ENCODE results near the gene KCNMA1. TPM values are rescaled to one million over a fixed set of nuclear protein-coding genes. Genes with fewer than 3 reads are reported as not detected.

The KCNMA1 gene
- total and polyA plus RNA-seq, 2 donors from 2014 or later: 4.2 to 8.9 TPM

DNA sequence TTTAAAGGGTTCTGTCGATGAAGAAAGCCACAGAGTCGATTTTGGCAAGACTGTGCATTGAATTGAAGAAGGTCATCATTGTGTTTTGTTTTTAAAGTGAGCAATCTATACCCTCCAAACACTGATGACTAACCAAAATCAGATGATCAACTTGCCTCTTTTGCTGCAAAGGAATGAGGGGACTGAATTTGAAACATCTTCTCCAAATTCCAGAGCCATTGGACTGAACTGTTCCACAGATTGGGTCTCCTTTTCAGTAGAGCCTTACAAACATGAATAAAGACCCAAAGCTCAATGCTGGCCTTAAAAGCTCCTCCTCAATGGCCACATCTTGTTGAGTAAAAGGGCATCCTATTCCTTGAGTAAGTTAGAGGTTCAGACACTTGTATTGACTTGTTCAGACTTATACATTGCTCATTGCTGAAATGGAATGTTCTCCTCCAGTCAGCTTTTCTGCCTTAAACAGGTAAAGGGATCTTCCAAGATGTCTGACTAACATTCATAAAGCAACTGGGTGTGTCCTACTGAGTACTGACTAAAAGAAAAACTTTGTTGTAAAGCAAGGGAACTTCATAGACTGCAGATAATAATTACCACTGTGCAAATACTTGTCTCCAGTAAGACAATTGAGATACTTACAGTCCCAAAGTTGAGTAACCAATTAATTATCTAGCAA, 630.6 kb downstream of the KCNMA1 start:
- no peak for FAIRE-seq
- Histone ChIP-seq H3K4me3 (ENCODE audit: low read length in 3 of 3) (no peak overlapping the region), H3K27me3 (ENCODE audit: control insufficient read depth, insufficient read depth, low read length) (no peaks in the 10 kb centered on the region), H3K36me3 (ENCODE audit: control insufficient read depth in 2 of 3, insufficient read depth in 3 of 3, low read length in 3 of 3) (no peaks in the 10 kb centered on the region), H3K4me1 (ENCODE audit: control insufficient read depth in 2 of 3, insufficient read depth in 2 of 3, low read depth in 1 of 3, low read length in 3 of 3) (peaks cover 0 to 2% (median 0%) of the 10 kb centered on the region in 3 donors), H3K27ac (ENCODE audit: low read depth in 2 of 2, low read length in 2 of 2) (no peak overlapping the region), H3K9me3 (ENCODE audit: control insufficient read depth in 2 of 3, insufficient read depth in 1 of 3, low read length in 3 of 3) (no peaks in the 10 kb centered on the region), H3K9ac (ENCODE audit: low read length in 3 of 3) (no peak overlapping the region)
- no peak for DNase-seq
- intact Hi-C loops (cut with DNase I): no loop called here
- TF ChIP-seq, protein P1, sequence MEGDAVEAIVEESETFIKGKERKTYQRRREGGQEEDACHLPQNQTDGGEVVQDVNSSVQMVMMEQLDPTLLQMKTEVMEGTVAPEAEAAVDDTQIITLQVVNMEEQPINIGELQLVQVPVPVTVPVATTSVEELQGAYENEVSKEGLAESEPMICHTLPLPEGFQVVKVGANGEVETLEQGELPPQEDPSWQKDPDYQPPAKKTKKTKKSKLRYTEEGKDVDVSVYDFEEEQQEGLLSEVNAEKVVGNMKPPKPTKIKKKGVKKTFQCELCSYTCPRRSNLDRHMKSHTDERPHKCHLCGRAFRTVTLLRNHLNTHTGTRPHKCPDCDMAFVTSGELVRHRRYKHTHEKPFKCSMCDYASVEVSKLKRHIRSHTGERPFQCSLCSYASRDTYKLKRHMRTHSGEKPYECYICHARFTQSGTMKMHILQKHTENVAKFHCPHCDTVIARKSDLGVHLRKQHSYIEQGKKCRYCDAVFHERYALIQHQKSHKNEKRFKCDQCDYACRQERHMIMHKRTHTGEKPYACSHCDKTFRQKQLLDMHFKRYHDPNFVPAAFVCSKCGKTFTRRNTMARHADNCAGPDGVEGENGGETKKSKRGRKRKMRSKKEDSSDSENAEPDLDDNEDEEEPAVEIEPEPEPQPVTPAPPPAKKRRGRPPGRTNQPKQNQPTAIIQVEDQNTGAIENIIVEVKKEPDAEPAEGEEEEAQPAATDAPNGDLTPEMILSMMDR (IDR thresholded peaks at IDR 0.05; ENCODE audit: borderline replicate concordance, extremely low read depth, insufficient read depth): no peak

DNA sequence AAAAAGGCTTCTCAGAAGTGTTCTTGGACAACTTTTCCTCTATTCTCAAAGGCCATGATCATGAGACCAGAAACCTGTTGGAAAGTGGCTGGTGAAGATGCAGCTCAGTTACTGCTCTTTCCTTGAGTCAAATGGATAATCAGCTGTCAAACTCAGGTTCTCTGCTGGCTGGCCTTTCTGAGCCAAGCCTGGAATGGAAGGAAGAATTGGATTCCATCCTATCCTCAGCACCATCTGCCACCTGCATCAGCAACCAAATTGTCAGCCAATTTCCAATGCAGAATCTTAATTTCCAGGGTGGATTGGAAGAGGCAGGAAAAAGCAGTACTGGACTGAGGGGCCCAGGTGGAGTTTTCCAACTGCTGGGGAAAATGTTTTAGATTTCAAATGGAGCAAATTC, 631.7 kb downstream of the KCNMA1 start:
- TF ChIP-seq, protein P1 (IDR thresholded peaks at IDR 0.05; ENCODE audit: borderline replicate concordance, extremely low read depth, insufficient read depth): no peak
- Histone ChIP-seq H3K4me1 (ENCODE audit: control insufficient read depth in 2 of 3, insufficient read depth in 2 of 3, low read depth in 1 of 3, low read length in 3 of 3) (peaks cover 0 to 2% (median 0%) of the 10 kb centered on the region in 3 donors), H3K27ac (ENCODE audit: low read depth in 2 of 2, low read length in 2 of 2) (no peak overlapping the region), H3K27me3 (ENCODE audit: control insufficient read depth, insufficient read depth, low read length) (no peaks in the 10 kb centered on the region), H3K4me3 (ENCODE audit: low read length in 3 of 3) (no peak overlapping the region), H3K9me3 (ENCODE audit: control insufficient read depth in 2 of 3, insufficient read depth in 1 of 3, low read length in 3 of 3) (no peaks in the 10 kb centered on the region), H3K36me3 (ENCODE audit: control insufficient read depth in 2 of 3, insufficient read depth in 3 of 3, low read length in 3 of 3) (no peaks in the 10 kb centered on the region), H3K9ac (ENCODE audit: low read length in 3 of 3) (no peak overlapping the region)
- intact Hi-C loops (cut with DNase I): no loop called here
- no peak for FAIRE-seq
- no peak for DNase-seq

DNA sequence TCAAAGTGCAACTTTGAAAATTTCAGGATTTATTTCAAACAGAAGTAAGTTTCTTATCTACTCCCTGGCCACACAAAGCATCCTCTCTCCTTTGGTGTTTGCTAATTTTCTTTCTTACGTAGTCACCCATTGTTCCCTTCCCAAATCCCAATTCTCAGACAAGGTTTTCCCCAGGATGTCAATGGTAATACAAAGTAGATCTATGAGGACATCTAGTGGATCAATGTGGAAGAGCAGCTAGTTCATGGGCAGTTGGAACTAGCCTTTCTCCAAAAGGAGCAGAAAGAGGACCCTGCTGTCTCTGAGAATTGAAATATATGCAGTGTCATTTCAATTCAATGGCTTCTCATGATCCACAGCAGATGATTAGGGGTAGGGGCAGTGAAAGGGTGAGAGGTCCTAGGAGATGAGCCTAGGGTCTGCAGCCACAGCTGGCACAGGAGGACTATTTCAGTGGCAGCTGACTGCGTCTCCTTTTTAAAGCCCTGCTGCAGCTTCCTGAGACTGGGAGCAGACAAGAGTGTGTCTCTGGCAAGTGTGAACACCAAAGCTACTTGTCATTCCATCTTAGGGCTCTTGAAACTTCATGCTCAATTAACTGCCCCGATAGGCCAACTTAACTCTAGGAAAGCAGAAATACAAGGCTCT, 632.6 kb downstream of the KCNMA1 start:
- no peak overlapping the region for H3K4me3 ChIP-seq (ENCODE audit: low read length in 3 of 3)
- peak in 2 of 5 donors; percentile 86 to 88 for DNase-seq
- no peaks in the 10 kb centered on the region for H3K9me3 ChIP-seq (ENCODE audit: control insufficient read depth in 2 of 3, insufficient read depth in 1 of 3, low read length in 3 of 3)
- intact Hi-C loops (cut with DNase I): no loop called here
- H3K27me3 ChIP-seq (ENCODE audit: control insufficient read depth, insufficient read depth, low read length): no peaks in the 10 kb centered on the region
- no peaks in the 10 kb centered on the region for H3K36me3 ChIP-seq (ENCODE audit: control insufficient read depth in 2 of 3, insufficient read depth in 3 of 3, low read length in 3 of 3)
- H3K9ac ChIP-seq (ENCODE audit: low read length in 3 of 3): no peak overlapping the region
- peaks cover 0 to 2% (median 0%) of the 10 kb centered on the region in 3 donors for H3K4me1 ChIP-seq (ENCODE audit: control insufficient read depth in 2 of 3, insufficient read depth in 2 of 3, low read depth in 1 of 3, low read length in 3 of 3)
- peak; percentile 56 for FAIRE-seq
- TF ChIP-seq, protein P1 (IDR thresholded peaks at IDR 0.05; ENCODE audit: borderline replicate concordance, extremely low read depth, insufficient read depth): peak; percentile 56
- H3K27ac ChIP-seq (ENCODE audit: low read depth in 2 of 2, low read length in 2 of 2): no peak overlapping the region

All from kidney (tissue), 14 donors.